LHCN-M2 (cell line): ENCODE data around the gene TTC22. TPM values are rescaled to one million over a fixed set of nuclear protein-coding genes. Genes with fewer than 3 reads are reported as not detected.
"Not testable (repeated sequence)": the region's sequence is repeated elsewhere in the genome, so short reads cannot be mapped to it uniquely, and the experiment has no call there.

Source experiments
- DNase-seq: peaks from one replicate; pipeline ENCODE4 v3.0.0-alpha.2; 2012; ENCODE audit warnings: low read depth
- total RNA-seq: library from RNA; depleted of rRNA; stranded (reverse); fragments of >200 nt; gene quantifications from 2 replicates; pipeline ENCODE4 v1.2.3, GENCODE V29; 2014

TTC22 gene
- total RNA-seq, 1 experiment from 2014 or later, result not detected

GRCh38 chr1:54786778-54787177 is 14.3 kb downstream of the TTC22 start:
- DNase-seq, result no peak

GRCh38 chr1:54784066-54784465 is 17.1 kb downstream of the TTC22 start:
- DNase-seq, result no peak

GRCh38 chr1:54782588-54782987 is 18.5 kb downstream of the TTC22 start:
- DNase-seq, result no peak

- DNase-seq, result no peak
Measured at GRCh38 chr1:54782156-54782555, 19.0 kb downstream of the TTC22 start.

GRCh38 chr1:54781023-54781723 is 19.9 kb downstream of the TTC22 start:
- DNase-seq, result no peak

GRCh38 chr1:54777431-54777830 is 23.7 kb downstream of the TTC22 start:
- DNase-seq, result peak; percentile 10

GRCh38 chr1:54777011-54777410 is 24.1 kb downstream of the TTC22 start:
- no peak for DNase-seq

- DNase-seq, result not testable (repeated sequence)
Measured at GRCh38 chr1:54775828-54776721, 25.0 kb downstream of the TTC22 start.

- DNase-seq, result peak; percentile 30
Measured at GRCh38 chr1:54774820-54775498, 26.2 kb downstream of the TTC22 start.

GRCh38 chr1:54772951-54773350 is 28.2 kb downstream of the TTC22 start:
- no peak for DNase-seq

- peak; percentile 16 for DNase-seq
Measured at GRCh38 chr1:54768093-54768492, 33.0 kb downstream of the TTC22 start.

GRCh38 chr1:54767526-54767925 is 33.6 kb downstream of the TTC22 start:
- DNase-seq, result no peak

GRCh38 chr1:54766726-54767125 is 34.4 kb downstream of the TTC22 start:
- no peak for DNase-seq

GRCh38 chr1:54764922-54765561 is 36.1 kb downstream of the TTC22 start:
- no peak for DNase-seq

- peak; percentile 99 for DNase-seq
Measured at GRCh38 chr1:54764133-54764921, 36.8 kb downstream of the TTC22 start, which contains the start of gene PARS2. TSS of gene PARS2 (minus strand) at chr1:54764523. CDS start at chr1:54759161, 5,362 bp downstream.

- DNase-seq, result no peak
Measured at GRCh38 chr1:54763816-54764132, 37.3 kb downstream of the TTC22 start.

- DNase-seq, result no peak
Measured at GRCh38 chr1:54758678-54759348, 42.3 kb downstream of the TTC22 start.

- no peak for DNase-seq
Measured at GRCh38 chr1:54757833-54758232, 43.3 kb downstream of the TTC22 start.

GRCh38 chr1:54754486-54755285 is 46.4 kb downstream of the TTC22 start:
- DNase-seq, result no peak
